Smooth muscle cell (in vitro differentiated cells): ENCODE measurements around the gene IGSF9. TPM values are rescaled to one million over a fixed set of nuclear protein-coding genes. Genes with fewer than 3 reads are reported as not detected.

ENCODE experiments used
- DNase-seq: peaks from one replicate; lab custom pipeline; 2025; ENCODE audit not compliant: unreplicated experiment; lab: John Stamatoyannopoulos, UW
- H2AFZ ChIP-seq: fragments of 200-600 bp; sonication (generic); 2 replicates; pipeline ENCODE4 v1.6.0; 2016; ENCODE audit warnings: antibody characterized with exemption, low read depth, mild to moderate bottlenecking
- H3F3A ChIP-seq: fragments of 200-600 bp; sonication (generic); 2 replicates; pipeline ENCODE4 v1.6.0; 2017; ENCODE audit warnings: antibody characterized with exemption, low read depth
- H3K27ac ChIP-seq: fragments of 200-600 bp; sonication (generic); 2 replicates; pipeline ENCODE4 v1.5.1; 2016; ENCODE audit warnings: low read depth, mild to moderate bottlenecking
- H3K27me3 ChIP-seq: fragments of 200-600 bp; sonication (generic); 2 replicates; pipeline ENCODE4 v1.6.1; 2016; ENCODE audit warnings: low read depth, mild to moderate bottlenecking
- H3K36me3 ChIP-seq: fragments of 200-600 bp; sonication (generic); 2 replicates; pipeline ENCODE4 v1.5.1; 2016; ENCODE audit warnings: low read depth
- H3K4me1 ChIP-seq: fragments of 200-600 bp; sonication (generic); 2 replicates; pipeline ENCODE4 v1.5.1; 2016; ENCODE audit warnings: low read depth
- H3K4me2 ChIP-seq: fragments of 200-600 bp; sonication (generic); 2 replicates; pipeline ENCODE4 v1.6.0; 2016; ENCODE audit warnings: mild to moderate bottlenecking
- H3K4me3 ChIP-seq: fragments of 200-600 bp; sonication (generic); 2 replicates; pipeline ENCODE4 v1.5.1; 2016; ENCODE audit warnings: mild to moderate bottlenecking
- H3K79me2 ChIP-seq: fragments of 200-600 bp; sonication (generic); 2 replicates; pipeline ENCODE4 v1.6.0; 2016; ENCODE audit warnings: low read depth, mild to moderate bottlenecking
- H3K9ac ChIP-seq: fragments of 200-600 bp; sonication (generic); 2 replicates; pipeline ENCODE4 v1.6.0; 2016; ENCODE audit warnings: low read depth
- H3K9me3 ChIP-seq: fragments of 200-600 bp; sonication (generic); replicated peaks from 2 replicates; pipeline ENCODE4 v1.5.1; 2016; ENCODE audit warnings: low read depth
- H4K20me1 ChIP-seq: fragments of 200-600 bp; sonication (generic); 2 replicates; pipeline ENCODE4 v1.6.0; 2016; ENCODE audit warnings: low read depth
- WGBS: methylation state at CpG from one replicate; pipeline ENCODE4 v1.1.7; 2016; ENCODE audit warnings: low lambda C conversion rate; 5-methylcytosine and 5-hydroxymethylcytosine counted together
- polyA plus RNA-seq: library from polyadenylated mRNA; unstranded; fragments of >200 nt; fragmentation: Nextera tagmentation; extraction: Ambion mirVana; gene quantifications from 2 replicates; pipeline ENCODE4 v1.2.1, GENCODE V29; 2016
- total RNA-seq: library from RNA; depleted of rRNA; stranded (reverse); fragments of >200 nt; gene quantifications from 2 replicates; pipeline ENCODE4 v1.2.3, GENCODE V29; 2014
- TF ChIP-seq, protein P1 (sequence below): fragments of 200-600 bp; sonication (generic); IDR thresholded peaks from 2 replicates; pipeline ENCODE4 v1.5.1; 2017; ENCODE audit warnings: borderline replicate concordance, mild to moderate bottlenecking, antibody characterized with exemption; ENCODE audit not compliant: insufficient read depth, poor library complexity, severe bottlenecking

IGSF9 gene
- total and polyA plus RNA-seq, 2 experiments from 2014 or later, result 0.99 to 2.1 TPM

GRCh38 chr1:159964144-159964543 is 18.7 kb upstream of the IGSF9 start:
- H3K36me3 ChIP-seq, result no peaks in the 10 kb centered on the region
- H3K9ac ChIP-seq, result no peak overlapping the region
- H3K4me1 ChIP-seq, result no peaks in the 10 kb centered on the region
- DNase-seq, result no peak
- no peaks in the 10 kb centered on the region for H3F3A ChIP-seq
- no peaks in the 10 kb centered on the region for H4K20me1 ChIP-seq
- 89% methylated on average over 3 of the region's 3 CpGs for WGBS
- H3K79me2 ChIP-seq, result no peaks in the 10 kb centered on the region
- no peaks in the 10 kb centered on the region for H3K9me3 ChIP-seq
- no peak overlapping the region for H3K4me2 ChIP-seq
- no peak overlapping the region for H3K4me3 ChIP-seq
- no peak overlapping the region for H2AFZ ChIP-seq
- no peak overlapping the region for H3K27ac ChIP-seq
- H3K27me3 ChIP-seq, result peaks cover 36% of the 10 kb centered on the region
- TF ChIP-seq, protein P1, sequence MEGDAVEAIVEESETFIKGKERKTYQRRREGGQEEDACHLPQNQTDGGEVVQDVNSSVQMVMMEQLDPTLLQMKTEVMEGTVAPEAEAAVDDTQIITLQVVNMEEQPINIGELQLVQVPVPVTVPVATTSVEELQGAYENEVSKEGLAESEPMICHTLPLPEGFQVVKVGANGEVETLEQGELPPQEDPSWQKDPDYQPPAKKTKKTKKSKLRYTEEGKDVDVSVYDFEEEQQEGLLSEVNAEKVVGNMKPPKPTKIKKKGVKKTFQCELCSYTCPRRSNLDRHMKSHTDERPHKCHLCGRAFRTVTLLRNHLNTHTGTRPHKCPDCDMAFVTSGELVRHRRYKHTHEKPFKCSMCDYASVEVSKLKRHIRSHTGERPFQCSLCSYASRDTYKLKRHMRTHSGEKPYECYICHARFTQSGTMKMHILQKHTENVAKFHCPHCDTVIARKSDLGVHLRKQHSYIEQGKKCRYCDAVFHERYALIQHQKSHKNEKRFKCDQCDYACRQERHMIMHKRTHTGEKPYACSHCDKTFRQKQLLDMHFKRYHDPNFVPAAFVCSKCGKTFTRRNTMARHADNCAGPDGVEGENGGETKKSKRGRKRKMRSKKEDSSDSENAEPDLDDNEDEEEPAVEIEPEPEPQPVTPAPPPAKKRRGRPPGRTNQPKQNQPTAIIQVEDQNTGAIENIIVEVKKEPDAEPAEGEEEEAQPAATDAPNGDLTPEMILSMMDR, result no peak

DNA sequence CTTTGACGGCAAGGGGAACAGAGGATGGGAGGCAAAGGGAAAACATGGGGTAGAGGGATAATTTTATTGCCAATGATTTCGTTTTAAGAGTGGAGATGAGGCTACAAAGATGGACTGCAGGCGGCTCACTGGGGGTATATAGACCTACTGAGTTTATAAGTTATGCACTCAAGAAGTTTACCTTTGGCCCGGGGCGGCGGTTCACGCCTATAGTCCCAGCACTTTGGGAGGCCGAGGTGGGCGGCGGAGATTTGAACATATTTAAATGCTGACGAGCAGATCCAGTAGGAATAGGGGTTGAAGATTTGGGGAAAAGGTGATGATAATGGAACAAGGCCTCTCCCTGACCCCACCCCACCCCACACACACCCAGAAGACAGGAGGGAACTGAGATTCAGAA is 16.8 kb upstream of the IGSF9 start:
- no peaks in the 10 kb centered on the region for H4K20me1 ChIP-seq
- H3K79me2 ChIP-seq, result no peaks in the 10 kb centered on the region
- no peaks in the 10 kb centered on the region for H3K36me3 ChIP-seq
- no peak overlapping the region for H3K4me3 ChIP-seq
- H3K4me2 ChIP-seq, result no peak overlapping the region
- no peaks in the 10 kb centered on the region for H3K9me3 ChIP-seq
- no peak overlapping the region for H2AFZ ChIP-seq
- no peaks in the 10 kb centered on the region for H3F3A ChIP-seq
- TF ChIP-seq, protein P1, result no peak
- DNase-seq, result no peak
- H3K9ac ChIP-seq, result no peak overlapping the region
- H3K27me3 ChIP-seq, result peaks cover 22% of the 10 kb centered on the region
- WGBS, result 95% methylated on average over 11 of the region's 11 CpGs
- no peak overlapping the region for H3K27ac ChIP-seq
- no peaks in the 10 kb centered on the region for H3K4me1 ChIP-seq

DNA sequence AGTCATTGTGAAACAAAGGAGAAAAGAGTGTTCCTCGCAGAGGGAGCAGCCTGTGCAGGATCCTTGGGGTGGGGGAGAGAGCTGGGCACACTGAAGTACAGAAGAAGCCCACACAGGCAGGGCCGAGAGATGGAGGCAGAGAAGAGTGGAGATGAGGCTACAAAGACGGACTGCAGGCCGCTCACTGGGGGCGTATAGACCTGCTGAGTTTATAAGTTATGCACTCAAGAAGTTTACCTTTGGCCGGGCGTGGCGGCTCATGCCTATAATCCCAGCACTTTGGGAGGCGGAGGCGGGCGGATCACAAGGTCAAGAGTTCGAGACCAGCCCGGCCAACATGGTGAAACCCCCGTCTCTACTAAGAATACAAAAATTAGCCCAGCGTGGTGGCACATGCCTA is 16.2 kb upstream of the IGSF9 start:
- Histone ChIP-seq H3K9me3 (no peaks in the 10 kb centered on the region), H3K4me3 (no peak overlapping the region), H3K79me2 (no peaks in the 10 kb centered on the region), H4K20me1 (no peaks in the 10 kb centered on the region), H3K27me3 (peaks cover 16% of the 10 kb centered on the region), H3K4me1 (no peaks in the 10 kb centered on the region), H2AFZ (no peak overlapping the region), H3F3A (no peaks in the 10 kb centered on the region), H3K36me3 (no peaks in the 10 kb centered on the region), H3K9ac (no peak overlapping the region), H3K4me2 (no peak overlapping the region), H3K27ac (no peak overlapping the region)
- TF ChIP-seq, protein P1, result no peak
- DNase-seq, result no peak
- 96% methylated on average over 15 of the region's 15 CpGs for WGBS

DNA sequence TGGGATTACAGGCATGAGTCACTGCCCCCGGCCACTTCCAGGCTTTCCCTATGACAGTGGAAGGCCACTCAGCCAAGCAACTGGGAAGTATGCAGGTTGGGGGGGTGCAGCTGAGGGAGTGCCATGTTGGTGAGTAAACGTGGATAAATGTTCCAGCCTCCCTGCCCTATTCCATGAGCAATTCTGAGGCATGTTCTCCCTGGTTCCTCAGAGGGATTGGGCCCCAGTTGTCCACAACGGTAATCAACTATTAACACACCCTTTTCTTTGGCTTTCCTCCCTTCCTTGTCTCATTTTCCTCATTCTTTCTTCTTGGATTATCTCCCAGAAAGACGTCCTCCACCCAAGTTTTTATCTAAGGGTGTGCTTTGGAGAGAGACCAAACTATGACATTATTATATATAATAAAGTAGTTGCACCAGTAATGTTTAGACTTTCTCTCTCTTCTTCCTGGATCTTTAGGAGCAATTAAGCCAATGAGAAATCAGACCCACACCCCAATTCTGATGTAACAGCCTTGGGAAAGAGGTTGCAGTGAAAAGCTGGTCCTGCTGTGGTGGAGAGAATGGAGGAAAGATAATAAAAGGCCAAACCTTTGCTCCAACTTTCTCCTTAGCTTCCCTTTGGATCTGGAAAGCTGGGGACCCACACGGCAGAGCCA is 15.4 kb upstream of the IGSF9 start:
- H3K27ac ChIP-seq, result no peak overlapping the region
- H3K4me1 ChIP-seq, result no peaks in the 10 kb centered on the region
- WGBS, result 80% methylated on average over 5 of the region's 5 CpGs
- TF ChIP-seq, protein P1, result no peak
- no peaks in the 10 kb centered on the region for H3F3A ChIP-seq
- H3K4me3 ChIP-seq, result no peak overlapping the region
- no peaks in the 10 kb centered on the region for H3K79me2 ChIP-seq
- no peak for DNase-seq
- no peaks in the 10 kb centered on the region for H4K20me1 ChIP-seq
- H3K36me3 ChIP-seq, result no peaks in the 10 kb centered on the region
- H3K9ac ChIP-seq, result no peak overlapping the region
- no peak overlapping the region for H2AFZ ChIP-seq
- H3K4me2 ChIP-seq, result no peak overlapping the region
- no peaks in the 10 kb centered on the region for H3K9me3 ChIP-seq
- peaks cover 11% of the 10 kb centered on the region for H3K27me3 ChIP-seq
